ENCODE results near the gene DLGAP1.
"Not testable (repeated sequence)": the region's sequence is repeated elsewhere in the genome, so short reads cannot be mapped to it uniquely, and the experiment has no call there.

The DLGAP1 gene

DNA sequence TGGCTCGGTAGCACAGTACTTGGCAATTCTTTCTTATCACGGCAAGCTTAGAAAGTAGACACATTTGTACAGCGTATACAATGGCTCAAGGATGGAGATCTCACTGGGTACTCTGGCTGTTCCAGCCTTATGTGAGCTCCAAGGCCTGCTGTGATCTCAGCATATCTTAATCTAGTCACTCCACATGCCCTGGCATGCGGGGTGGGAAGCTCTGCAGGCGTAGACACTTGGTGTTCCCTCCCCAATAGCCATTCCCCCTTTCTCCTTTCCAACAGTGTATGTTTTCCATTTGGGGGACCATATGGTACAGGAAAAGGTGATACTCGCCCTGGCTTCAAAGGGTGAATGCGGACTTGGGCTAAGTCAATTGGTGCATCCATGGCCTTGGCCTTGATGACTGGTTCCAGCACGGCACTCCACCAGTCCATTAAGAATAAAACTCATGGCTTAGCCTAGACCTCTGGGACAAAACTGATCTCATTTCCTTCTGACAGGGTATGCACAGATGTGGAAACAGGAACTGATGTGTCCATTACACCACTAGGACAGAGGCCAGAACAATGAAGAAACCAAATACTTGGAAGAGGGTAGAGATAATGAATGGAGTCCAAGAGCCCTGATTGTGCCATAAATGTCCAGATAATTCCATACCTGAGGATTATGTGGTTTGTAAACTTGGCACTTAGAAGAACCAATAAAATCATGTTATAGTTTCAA lies 976.7 kb downstream of the DLGAP1 start:
- no peaks in the 10 kb centered on the region for H3K4me1 ChIP-seq (ENCODE audit: control insufficient read depth, insufficient read depth, low read length)
- no peaks in the 10 kb centered on the region for H3K36me3 ChIP-seq (ENCODE audit: control insufficient read depth in 2 of 2, insufficient read depth in 1 of 2, low read length in 2 of 2)
- TF ChIP-seq, protein P1, sequence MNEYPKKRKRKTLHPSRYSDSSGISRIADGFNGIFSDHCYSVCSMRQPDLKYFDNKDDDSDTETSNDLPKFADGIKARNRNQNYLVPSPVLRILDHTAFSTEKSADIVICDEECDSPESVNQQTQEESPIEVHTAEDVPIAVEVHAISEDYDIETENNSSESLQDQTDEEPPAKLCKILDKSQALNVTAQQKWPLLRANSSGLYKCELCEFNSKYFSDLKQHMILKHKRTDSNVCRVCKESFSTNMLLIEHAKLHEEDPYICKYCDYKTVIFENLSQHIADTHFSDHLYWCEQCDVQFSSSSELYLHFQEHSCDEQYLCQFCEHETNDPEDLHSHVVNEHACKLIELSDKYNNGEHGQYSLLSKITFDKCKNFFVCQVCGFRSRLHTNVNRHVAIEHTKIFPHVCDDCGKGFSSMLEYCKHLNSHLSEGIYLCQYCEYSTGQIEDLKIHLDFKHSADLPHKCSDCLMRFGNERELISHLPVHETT (tag by site-specific recombination; IDR thresholded peaks at IDR 0.05), result no peak
- TF ChIP-seq GLIS2 (tag by site-specific recombination; IDR thresholded peaks at IDR 0.05) (no peak), OSR2 (tag by site-specific recombination; IDR thresholded peaks at IDR 0.05) (no peak), FEZF1 (tag by site-specific recombination; IDR thresholded peaks at IDR 0.05) (no peak), ZFHX2 (tag by site-specific recombination; conservative IDR thresholded peaks at IDR 0.05) (no peak), ZNF510 (tag by site-specific recombination; IDR thresholded peaks at IDR 0.05; ENCODE audit: insufficient replicate concordance) (no peak)
- TF ChIP-seq, protein P2, sequence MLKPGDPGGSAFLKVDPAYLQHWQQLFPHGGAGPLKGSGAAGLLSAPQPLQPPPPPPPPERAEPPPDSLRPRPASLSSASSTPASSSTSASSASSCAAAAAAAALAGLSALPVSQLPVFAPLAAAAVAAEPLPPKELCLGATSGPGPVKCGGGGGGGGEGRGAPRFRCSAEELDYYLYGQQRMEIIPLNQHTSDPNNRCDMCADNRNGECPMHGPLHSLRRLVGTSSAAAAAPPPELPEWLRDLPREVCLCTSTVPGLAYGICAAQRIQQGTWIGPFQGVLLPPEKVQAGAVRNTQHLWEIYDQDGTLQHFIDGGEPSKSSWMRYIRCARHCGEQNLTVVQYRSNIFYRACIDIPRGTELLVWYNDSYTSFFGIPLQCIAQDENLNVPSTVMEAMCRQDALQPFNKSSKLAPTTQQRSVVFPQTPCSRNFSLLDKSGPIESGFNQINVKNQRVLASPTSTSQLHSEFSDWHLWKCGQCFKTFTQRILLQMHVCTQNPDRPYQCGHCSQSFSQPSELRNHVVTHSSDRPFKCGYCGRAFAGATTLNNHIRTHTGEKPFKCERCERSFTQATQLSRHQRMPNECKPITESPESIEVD (tag by site-specific recombination; IDR thresholded peaks at IDR 0.05), result no peak
- no peaks in the 10 kb centered on the region for H3K9me3 ChIP-seq (ENCODE audit: control insufficient read depth, insufficient read depth, low read depth, low read length)
- H3K4me3 ChIP-seq (ENCODE audit: low read depth, low read length), result no peak overlapping the region
- ChIA-PET POLR2A (no interaction called here), CTCF (interaction anchor here (0.6 to 1.4 kb wide), 5 partner anchors 24 to 529 kb away, joined by 3 to 8 read pairs (median 5); no protein-coding TSS in a partner anchor)
- H3K27ac ChIP-seq (ENCODE audit: extremely low read depth, low read depth, low read length), result no peak overlapping the region

DNA sequence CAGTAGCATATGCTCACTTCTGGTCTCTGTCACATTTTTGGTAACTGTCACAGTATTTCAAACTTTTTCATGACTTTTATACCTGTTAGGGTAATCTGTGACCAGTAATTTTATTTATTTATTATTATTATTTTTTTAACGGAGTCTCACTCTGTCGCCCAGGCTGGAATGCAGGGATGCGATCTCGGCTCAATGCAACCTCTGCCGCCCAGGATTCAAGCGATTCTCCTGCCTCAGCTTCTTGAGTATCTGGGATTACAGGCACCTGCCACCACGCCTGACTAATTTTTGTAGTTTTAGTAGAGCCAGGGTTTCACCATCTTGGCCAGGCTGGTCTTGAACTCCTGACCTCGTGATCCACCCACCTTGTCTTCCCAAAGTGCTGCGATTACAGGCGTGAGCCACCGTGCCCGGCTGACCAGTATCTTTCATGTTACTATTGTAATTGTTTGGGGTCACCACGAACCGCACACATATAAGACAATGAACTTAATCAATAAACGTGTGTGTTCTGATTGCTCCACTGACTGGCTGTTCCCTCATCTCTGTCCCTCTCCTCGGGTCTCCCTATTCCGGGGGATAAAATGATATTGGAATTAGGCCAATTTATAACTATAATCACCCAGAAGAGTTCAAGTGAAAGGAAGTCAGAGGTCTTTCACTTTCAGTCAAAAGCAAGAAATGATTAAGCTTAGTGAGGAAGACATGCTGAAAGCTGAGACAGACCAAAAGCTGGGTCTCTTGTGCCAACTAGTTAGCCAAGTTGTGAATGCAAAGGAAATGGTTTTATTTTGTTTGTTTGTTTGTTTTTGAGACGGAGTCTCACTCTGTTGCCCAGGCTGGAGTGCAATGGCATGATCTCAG lies 982.2 kb downstream of the DLGAP1 start:
- H3K4me1 ChIP-seq (ENCODE audit: control insufficient read depth, insufficient read depth, low read length), result no peaks in the 10 kb centered on the region
- no peaks in the 10 kb centered on the region for H3K9me3 ChIP-seq (ENCODE audit: control insufficient read depth, insufficient read depth, low read depth, low read length)
- TF ChIP-seq KLF10 (tag by site-specific recombination; IDR thresholded peaks at IDR 0.05), result no peak
- TF ChIP-seq ZNF48 (tag by site-specific recombination; IDR thresholded peaks at IDR 0.05), result no peak
- no peak for TF ChIP-seq ZNF24 (tag by site-specific recombination; IDR thresholded peaks at IDR 0.05)
- TF ChIP-seq EGR2 (tag by site-specific recombination; IDR thresholded peaks at IDR 0.05; ENCODE audit: low read depth), result no peak
- no peak for TF ChIP-seq OSR2 (tag by site-specific recombination; IDR thresholded peaks at IDR 0.05)
- no peak for TF ChIP-seq ZSCAN16 (tag by site-specific recombination; IDR thresholded peaks at IDR 0.05)
- TF ChIP-seq ZFP3 (tag by site-specific recombination; IDR thresholded peaks at IDR 0.05; ENCODE audit: low read depth), result no peak
- TF ChIP-seq, protein P3, sequence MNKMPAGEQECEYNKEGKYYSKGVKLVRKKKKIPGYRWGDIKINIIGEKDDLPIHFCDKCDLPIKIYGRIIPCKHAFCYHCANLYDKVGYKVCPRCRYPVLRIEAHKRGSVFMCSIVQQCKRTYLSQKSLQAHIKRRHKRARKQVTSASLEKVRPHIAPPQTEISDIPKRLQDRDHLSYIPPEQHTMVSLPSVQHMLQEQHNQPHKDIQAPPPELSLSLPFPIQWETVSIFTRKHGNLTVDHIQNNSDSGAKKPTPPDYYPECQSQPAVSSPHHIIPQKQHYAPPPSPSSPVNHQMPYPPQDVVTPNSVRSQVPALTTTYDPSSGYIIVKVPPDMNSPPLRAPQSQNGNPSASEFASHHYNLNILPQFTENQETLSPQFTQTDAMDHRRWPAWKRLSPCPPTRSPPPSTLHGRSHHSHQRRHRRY (tag by site-specific recombination; IDR thresholded peaks at IDR 0.05), result no peak
- TF ChIP-seq ZNF426 (tag by site-specific recombination; IDR thresholded peaks at IDR 0.05), result no peak
- TF ChIP-seq ZNF266 (tag by site-specific recombination; IDR thresholded peaks at IDR 0.05; ENCODE audit: low read depth), result no peak
- H3K4me3 ChIP-seq (ENCODE audit: low read depth, low read length), result no peak overlapping the region
- no peaks in the 10 kb centered on the region for H3K36me3 ChIP-seq (ENCODE audit: control insufficient read depth in 2 of 2, insufficient read depth in 1 of 2, low read length in 2 of 2)
- POLR2A ChIA-PET, result no interaction called here
- CTCF ChIA-PET, result interaction anchor here (1.0 to 1.2 kb wide), 2 partner anchors 11 to 14 kb away, joined by 5 read pairs; no protein-coding TSS in a partner anchor
- H3K27ac ChIP-seq (ENCODE audit: extremely low read depth, low read depth, low read length), result no peak overlapping the region

DNA sequence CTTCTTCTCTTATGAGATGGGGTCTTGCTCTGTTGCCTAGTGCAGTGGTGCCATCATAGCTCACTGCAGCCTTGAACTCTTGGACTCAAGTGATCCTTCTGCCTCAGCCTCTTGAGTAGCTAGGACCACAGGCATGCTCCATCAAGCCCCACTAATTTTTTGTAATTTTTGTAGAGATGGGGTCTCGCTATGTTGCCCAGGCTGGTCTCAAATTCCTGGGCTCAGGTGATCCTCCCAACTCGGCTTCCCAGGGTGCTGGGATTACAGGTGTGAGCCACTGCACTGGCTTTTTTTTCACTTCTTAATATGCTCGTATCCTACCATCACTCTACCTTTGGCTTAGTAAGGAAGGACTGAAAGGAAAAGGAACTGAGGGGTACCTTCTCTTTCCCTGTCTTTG lies 983.0 kb downstream of the DLGAP1 start:
- H3K4me3 ChIP-seq (ENCODE audit: low read depth, low read length); H3K4me1 ChIP-seq (ENCODE audit: control insufficient read depth, insufficient read depth, low read length); H3K27ac ChIP-seq (ENCODE audit: extremely low read depth, low read depth, low read length); POLR2A ChIA-PET; H3K36me3 ChIP-seq (ENCODE audit: control insufficient read depth in 2 of 2, insufficient read depth in 1 of 2, low read length in 2 of 2); H3K9me3 ChIP-seq (ENCODE audit: control insufficient read depth, insufficient read depth, low read depth, low read length): not testable (repeated sequence)
- CTCF ChIA-PET, result interaction anchor here (1.0 kb wide), 1 partner anchor 11 kb away, joined by 5 read pairs; no protein-coding TSS in a partner anchor
